Body of pancreas (tissue), 4 donors: ENCODE measurements around the gene NDUFAB1.

ENCODE experiments used
- POLR2A ChIP-seq, 3 donors: fragments of 450-650 bp; IDR thresholded peaks; one replicate each; pipeline ENCODE4 v1.6.1; 2016; ENCODE audit warnings: antibody characterized with exemption in 3 of 3, mild to moderate bottlenecking in 2 of 3
- TF ChIP-seq, protein P1 (sequence below), 7 experiments: fragments of 450-650 bp in 4 of 7; fragments of 200-600 bp in 3 of 7; sonication (generic) in 3 of 7; IDR thresholded peaks; one replicate each; pipeline ENCODE4 v1.5.1; 2016 to 2019; ENCODE audit warnings: antibody characterized with exemption in 7 of 7

DNA sequence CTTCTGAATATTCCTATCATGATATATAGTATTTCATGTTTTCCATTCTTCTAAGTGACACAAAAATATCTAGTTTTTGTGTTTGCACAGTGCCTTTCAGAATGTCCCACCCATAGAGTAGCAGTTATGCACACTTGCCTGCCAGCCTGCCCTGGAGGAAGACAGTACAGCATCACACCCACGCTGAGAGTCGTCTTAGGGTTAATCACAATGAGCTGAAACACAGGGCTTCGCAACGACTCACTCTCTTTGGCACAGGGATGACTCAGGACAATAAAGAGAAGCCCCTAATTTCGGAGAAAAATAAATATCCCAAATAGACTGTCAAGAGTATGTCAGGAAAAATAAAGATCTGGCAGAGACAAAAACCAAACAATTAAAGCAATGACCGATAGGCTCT, 11.6 kb upstream of the NDUFAB1 start:
- TF ChIP-seq, protein P1, sequence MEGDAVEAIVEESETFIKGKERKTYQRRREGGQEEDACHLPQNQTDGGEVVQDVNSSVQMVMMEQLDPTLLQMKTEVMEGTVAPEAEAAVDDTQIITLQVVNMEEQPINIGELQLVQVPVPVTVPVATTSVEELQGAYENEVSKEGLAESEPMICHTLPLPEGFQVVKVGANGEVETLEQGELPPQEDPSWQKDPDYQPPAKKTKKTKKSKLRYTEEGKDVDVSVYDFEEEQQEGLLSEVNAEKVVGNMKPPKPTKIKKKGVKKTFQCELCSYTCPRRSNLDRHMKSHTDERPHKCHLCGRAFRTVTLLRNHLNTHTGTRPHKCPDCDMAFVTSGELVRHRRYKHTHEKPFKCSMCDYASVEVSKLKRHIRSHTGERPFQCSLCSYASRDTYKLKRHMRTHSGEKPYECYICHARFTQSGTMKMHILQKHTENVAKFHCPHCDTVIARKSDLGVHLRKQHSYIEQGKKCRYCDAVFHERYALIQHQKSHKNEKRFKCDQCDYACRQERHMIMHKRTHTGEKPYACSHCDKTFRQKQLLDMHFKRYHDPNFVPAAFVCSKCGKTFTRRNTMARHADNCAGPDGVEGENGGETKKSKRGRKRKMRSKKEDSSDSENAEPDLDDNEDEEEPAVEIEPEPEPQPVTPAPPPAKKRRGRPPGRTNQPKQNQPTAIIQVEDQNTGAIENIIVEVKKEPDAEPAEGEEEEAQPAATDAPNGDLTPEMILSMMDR (IDR thresholded peaks at IDR 0.05) = no peak
- TF ChIP-seq POLR2A (IDR thresholded peaks at IDR 0.05) = no peak
